Limb (tissue), 2 donors: ENCODE measurements around the gene DGLUCY.
"Not testable (repeated sequence)": the region's sequence is repeated elsewhere in the genome, so short reads cannot be mapped to it uniquely, and the experiment has no call there.

Source experiments
- DNase-seq, 2 donors: peaks; one replicate each; pipeline ENCODE4 v3.0.0-alpha.2; 2016; ENCODE audit errors: extremely low spot score in 2 of 2

DGLUCY gene

GRCh38 chr14:91135039-91135438, 21.2 kb downstream of the DGLUCY start:
- no peak for DNase-seq

GRCh38 chr14:91138511-91139359, 24.9 kb downstream of the DGLUCY start:
- no peak for DNase-seq

GRCh38 chr14:91139776-91140175, 25.9 kb downstream of the DGLUCY start:
- DNase-seq: no peak

- DNase-seq: no peak
Measured at GRCh38 chr14:91140672-91141071, 26.8 kb downstream of the DGLUCY start.

- no peak for DNase-seq
Measured at GRCh38 chr14:91142214-91142668, 28.4 kb downstream of the DGLUCY start.

- peak in 1 of 2 donors; percentile 54 for DNase-seq
Measured at GRCh38 chr14:91143862-91144261, 30.0 kb downstream of the DGLUCY start.

GRCh38 chr14:91144425-91145145, 30.7 kb downstream of the DGLUCY start:
- peak in 1 of 2 donors; percentile 13 for DNase-seq

GRCh38 chr14:91145391-91146160, 31.7 kb downstream of the DGLUCY start:
- no peak for DNase-seq

- DNase-seq: no peak
Measured at GRCh38 chr14:91146661-91147060, 32.8 kb downstream of the DGLUCY start.

- peak in 1 of 2 donors; percentile 63 for DNase-seq
Measured at GRCh38 chr14:91149462-91149861, 35.6 kb downstream of the DGLUCY start.

GRCh38 chr14:91152499-91152898, 38.6 kb downstream of the DGLUCY start:
- no peak for DNase-seq

GRCh38 chr14:91153360-91153759, 39.5 kb downstream of the DGLUCY start:
- DNase-seq: no peak

GRCh38 chr14:91154851-91155625, 41.2 kb downstream of the DGLUCY start:
- peak; percentile 31 to 66 for DNase-seq

- DNase-seq: no peak
Measured at GRCh38 chr14:91155626-91156089, 41.8 kb downstream of the DGLUCY start.

- DNase-seq: not testable (repeated sequence)
Measured at GRCh38 chr14:91156142-91156666, 42.3 kb downstream of the DGLUCY start.

GRCh38 chr14:91156877-91157276, 43.0 kb downstream of the DGLUCY start:
- not testable (repeated sequence) for DNase-seq

GRCh38 chr14:91158091-91158790, 44.4 kb downstream of the DGLUCY start:
- DNase-seq: no peak

- DNase-seq: no peak
Measured at GRCh38 chr14:91159182-91159581, 45.3 kb downstream of the DGLUCY start.

GRCh38 chr14:91159906-91160305, 46.0 kb downstream of the DGLUCY start:
- no peak for DNase-seq

GRCh38 chr14:91163316-91163715, 49.4 kb downstream of the DGLUCY start:
- no peak for DNase-seq
